ENCODE measurements around the gene SUGT1.

The SUGT1 gene

GRCh38 chr13:52738719-52739467 lies 86.3 kb downstream of the SUGT1 start:
- peak; percentile 23 for DNase-seq

GRCh38 chr13:52739468-52740071 lies 86.9 kb downstream of the SUGT1 start, which contains the start of gene CNMD:
Gene CNMD, minus strand, starts transcription at chr13:52739820. Its CDS starts 119 bp downstream, at chr13:52739701.
- no peak for DNase-seq

DNA sequence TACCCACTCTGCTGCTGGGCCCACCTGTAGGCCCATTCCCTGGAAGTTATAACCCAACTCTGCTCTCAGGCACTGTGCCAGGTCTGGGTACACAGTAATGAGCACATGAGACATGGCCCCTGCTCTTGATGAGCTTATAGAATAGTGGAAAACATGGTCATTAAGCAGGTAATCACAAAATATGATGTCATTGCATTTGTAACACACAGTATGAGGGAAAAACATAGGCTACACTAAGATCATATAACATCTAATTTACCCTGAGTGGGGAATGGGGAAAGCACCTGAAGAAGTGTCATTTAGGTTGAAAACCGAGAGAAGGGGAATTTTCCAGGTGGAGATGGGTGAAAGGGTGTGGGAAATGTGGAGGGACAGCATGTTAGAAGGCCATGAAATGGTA lies 90.9 kb downstream of the SUGT1 start:
- no peak for DNase-seq

- DNase-seq = no peak
Measured at GRCh38 chr13:52743988-52744387, 91.4 kb downstream of the SUGT1 start.

DNA sequence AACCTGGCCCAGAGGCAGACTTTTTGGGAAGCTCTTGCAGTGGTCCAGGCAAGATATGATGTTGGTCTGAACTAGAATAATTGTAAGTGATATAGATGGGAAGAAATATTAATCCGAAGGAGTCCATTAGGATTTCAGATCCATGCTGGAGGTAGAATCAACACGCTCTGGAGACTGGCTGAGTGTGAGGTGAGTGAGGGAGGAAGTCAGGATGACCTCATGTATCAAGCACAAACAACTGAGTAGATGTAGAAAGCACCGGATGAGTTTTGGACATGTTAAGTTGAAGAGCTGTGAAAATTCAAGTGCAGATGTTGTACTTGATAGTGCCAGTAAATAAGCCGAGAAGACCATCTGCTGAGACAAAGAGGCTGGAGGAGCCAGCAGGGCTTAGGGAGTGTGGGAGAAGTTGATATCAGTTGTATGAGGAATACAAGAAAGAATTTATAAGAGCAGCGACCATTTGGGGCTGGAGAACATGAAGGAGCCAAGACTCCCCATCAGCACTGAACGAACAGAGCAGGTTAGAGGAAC lies 92.3 kb downstream of the SUGT1 start:
- no peak for DNase-seq

DNA sequence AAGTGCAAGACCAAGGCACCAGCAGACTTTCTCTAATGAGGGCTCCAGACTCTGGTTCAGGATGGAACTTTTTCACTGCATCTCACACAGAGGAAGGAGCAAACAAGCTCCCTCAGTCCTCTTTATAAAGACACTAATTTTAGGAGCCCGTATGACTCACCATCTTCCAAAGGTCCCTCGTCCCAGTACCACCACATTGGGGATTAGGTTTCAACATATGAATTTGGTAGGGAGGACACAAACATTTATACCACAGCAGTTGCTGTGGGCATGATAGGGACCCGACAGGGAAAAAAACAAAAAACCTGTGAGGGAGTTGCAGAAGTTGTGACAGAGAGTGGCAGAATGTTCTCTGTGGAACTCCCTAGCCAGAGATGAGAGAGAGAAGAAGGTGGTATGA lies 93.5 kb downstream of the SUGT1 start:
- no peak for DNase-seq

- no peak for DNase-seq
Measured at GRCh38 chr13:52749419-52749818, 96.8 kb downstream of the SUGT1 start.
